ENCODE results near the gene QKI.
A peak's percentile ranks its signal among the peaks of the same experiment; 100 is the strongest.
"Not testable (repeated sequence)": the region's sequence is repeated elsewhere in the genome, so short reads cannot be mapped to it uniquely, and the experiment has no call there.

The QKI gene

GRCh38 chr6:163586888-163587287 lies 172.4 kb downstream of the QKI start:
- no peak for DNase-seq

- DNase-seq: no peak
These were observed 173.9 kb downstream of the QKI start for GRCh38 chr6:163588220-163588919.

DNA sequence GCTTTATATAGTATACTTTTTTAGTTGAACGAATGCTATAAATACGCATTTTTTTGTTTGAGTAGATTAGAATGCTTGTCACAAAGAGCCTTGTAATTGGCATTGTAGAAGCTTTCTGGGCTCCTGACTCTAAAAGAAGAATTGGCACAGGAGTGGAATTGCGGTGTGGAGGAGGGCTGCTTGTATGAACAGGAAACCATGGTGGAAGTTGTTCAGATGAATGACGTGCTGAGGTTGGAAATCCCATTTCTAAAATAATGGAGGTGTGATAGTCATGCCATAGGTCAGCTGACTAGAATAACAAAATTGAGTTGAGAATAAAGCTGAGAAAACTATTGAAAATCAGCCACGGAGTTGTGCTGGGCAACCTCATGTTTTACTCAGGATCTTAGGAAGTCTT lies 174.9 kb downstream of the QKI start:
- no peak for DNase-seq

- not testable (repeated sequence) for DNase-seq
These were observed 175.6 kb downstream of the QKI start for GRCh38 chr6:163590132-163590531.

DNA sequence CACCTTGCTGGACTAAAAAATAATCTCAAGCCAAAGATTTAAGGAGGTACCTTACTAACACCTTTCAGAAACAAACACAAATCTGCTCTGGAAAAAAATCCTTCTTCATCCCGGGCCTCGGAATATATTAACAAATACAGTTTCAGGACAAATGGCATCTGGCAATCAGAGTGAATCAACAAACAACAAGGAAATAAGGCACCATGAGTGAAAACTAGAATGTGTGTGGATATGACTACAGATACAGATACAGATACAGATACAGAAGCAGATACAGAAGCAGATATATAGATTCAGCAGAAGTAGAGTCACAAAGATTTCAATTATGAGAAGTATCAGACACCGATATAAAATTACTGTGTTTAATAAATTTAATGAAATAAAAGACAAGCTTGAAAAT lies 178.4 kb downstream of the QKI start:
- no peak for DNase-seq

DNA sequence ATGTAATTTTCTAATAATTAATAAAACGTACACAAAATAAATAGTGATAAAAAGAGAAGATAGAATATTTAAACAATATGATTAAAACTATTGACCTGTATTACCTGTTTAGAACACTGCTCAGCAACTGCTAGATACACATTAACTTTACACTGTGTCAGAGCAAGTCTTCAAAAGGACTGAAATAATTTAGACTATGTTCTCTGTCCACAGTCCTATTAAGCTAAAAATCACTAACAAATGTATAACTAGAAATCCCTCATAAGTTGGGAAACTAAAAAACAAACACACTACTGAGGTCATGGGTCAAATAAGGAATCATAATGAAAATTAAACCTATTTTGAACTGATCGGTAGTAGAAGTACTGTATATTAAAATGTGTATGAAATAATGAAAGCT lies 181.7 kb downstream of the QKI start:
- DNase-seq: no peak

DNA sequence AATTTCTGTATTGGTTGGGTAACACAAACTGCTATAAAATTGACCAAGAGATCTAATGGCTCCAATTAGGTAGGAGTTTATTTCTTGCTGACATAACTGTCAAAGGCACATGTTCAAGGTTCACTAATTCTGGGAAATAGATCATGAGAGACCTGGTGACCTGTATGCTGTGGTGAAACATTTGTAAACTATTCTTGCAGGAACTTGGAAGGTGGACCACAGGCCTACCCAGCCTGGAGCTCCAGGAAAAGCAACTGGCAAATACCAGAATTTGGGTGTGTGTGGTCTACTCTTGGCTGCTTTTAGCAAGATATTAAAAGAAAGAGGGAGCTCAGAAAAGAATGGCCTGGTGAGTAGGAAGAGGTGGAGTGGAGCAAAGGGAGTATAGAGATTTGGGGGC lies 184.6 kb downstream of the QKI start:
- peak; percentile 6 for DNase-seq

- no peak for DNase-seq
These were observed 185.2 kb downstream of the QKI start for GRCh38 chr6:163599684-163600083.

DNA sequence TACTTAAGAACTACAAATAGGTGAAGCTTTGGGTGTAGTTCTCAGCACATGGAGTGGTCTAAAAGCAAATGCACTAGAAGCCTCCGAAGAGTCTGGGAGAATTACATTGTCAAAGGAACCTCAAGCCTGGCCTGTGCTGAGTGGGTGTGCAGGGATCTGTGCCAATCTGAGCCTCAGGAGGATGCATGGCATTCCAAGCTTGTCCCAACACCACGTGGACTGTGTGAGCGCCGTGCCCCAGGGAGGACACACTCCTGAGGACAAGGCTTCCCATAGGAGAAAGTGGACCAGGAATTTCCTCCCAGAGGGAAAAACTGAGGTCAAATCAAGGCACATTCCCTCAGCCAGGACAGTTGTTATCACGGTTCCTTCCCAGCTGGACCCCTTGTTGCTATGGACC lies 185.8 kb downstream of the QKI start:
- DNase-seq: no peak

GRCh38 chr6:163600781-163601180 lies 186.3 kb downstream of the QKI start:
- no peak for DNase-seq

- no peak for DNase-seq
These were observed 188.3 kb downstream of the QKI start for GRCh38 chr6:163602851-163603250.

DNA sequence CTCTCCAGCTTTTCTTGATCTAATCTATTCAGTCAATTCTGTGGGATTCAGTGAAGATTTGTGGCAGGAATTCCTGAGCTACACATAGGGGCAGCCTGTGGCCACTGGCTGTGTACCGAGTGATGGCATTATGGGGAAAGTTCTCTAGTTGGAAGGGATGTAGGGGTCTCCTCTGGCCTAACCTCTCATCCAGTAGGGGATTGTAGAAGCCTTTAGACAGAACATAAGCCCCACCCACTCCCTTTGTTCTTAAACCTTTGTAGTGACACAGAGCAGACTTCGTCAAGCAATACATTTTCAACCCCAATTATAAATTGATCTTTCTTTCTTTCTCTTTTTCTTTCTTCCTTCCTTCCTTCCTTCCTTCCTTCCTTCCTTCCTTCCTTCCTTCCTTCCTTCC lies 188.9 kb downstream of the QKI start:
- DNase-seq: no peak

DNA sequence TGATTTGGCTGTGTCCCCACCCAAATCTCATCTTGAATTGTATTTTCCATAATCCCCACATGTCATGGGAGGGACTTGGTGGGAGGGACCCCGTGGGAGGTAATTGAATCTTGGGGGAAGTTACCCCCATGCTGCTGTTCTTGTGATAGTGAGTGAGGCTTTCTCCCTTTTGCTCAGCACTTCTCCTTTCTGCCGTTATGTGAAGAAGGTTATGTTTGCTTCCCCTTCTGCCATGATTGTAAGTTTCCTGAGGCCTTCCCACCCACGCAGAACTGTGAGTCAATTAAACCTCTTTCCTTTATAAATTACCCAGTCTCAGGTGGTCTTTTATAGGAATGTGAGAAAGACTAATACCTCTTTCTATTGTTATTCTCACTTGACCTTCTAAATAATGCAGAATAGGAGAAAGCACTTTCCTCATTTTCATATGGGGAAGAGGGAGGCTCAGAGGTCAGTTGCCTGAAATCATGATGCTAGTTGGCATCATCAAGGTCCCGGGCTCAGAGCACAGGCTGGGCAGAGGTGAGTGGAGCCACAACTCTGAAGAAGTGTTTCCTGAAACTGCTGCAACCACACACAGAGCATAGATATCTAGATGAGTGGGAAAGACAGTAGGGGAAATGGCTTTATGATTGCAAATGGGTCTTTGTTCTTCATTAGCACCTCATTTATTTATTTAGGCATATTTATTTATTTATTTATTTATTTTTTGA lies 191.0 kb downstream of the QKI start:
- no peak for DNase-seq

- DNase-seq: no peak
These were observed 193.3 kb downstream of the QKI start for GRCh38 chr6:163607792-163608191.

- DNase-seq: no peak
These were observed 193.7 kb downstream of the QKI start for GRCh38 chr6:163608204-163608644.

DNA sequence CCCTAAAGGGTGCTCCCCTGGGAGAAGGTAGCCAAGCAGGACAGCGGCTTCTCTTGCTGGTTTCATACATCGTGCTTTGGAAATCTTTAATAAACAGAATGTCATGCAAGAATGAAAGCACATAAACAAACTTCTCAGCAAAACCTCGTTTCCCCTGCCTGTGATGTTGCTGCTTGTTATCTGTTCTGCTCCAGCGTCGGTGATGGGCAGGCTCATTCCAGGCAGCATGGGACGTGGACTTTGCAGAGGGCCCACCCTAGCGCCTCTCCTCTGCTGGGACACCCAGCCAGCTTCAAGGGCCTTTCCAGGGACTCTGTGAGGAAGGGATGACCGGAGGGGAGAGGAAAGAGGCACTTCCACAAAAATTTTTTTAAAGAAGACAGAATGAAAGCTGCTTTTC lies 197.7 kb downstream of the QKI start:
- DNase-seq: no peak

- no peak for DNase-seq
These were observed 198.5 kb downstream of the QKI start for GRCh38 chr6:163613025-163613424.

DNA sequence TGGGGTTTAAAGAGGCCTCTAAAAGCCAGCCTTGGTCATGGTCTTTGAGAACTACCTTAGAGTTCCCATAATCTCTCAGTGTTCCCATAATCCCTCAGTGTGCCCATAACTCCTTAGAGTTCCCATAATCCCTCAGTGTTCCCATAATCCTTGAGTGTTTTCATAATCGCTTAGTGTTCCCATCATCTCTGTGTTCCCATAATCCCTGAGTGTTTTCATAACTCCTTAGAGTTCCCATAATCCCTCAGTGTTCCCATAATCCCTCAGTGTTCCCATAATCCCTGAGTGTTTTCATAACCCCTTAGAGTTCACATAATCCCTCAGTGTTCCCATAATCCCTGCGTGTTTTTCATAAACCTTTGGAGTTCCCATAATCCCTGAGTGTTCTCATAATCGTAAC lies 199.2 kb downstream of the QKI start:
- no peak for DNase-seq

GRCh38 chr6:163616452-163616851 lies 201.9 kb downstream of the QKI start:
- DNase-seq: no peak

DNA sequence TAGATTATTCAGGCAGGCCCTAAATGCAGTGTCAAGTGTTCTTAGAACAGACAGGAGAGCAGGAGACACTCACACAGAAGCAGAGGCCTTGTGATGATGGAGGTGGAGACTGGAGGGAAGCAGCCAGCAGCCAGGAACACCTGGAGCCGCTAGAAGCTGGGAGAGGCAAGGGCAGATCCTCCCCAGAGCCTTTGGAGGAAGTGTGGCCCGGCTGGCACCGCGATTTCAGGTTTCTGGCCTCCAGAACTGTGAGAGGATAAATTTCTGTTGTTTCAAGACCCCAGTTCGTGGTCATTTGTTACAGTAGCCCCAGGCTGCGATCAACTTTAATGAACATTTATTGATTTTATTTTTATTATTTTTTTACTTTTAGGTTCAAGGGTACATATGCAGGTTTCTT lies 203.0 kb downstream of the QKI start:
- no peak for DNase-seq

- no peak for DNase-seq
These were observed 205.6 kb downstream of the QKI start for GRCh38 chr6:163620101-163620500.

GRCh38 chr6:163620670-163621330 lies 206.3 kb downstream of the QKI start:
- peak; percentile 12 for DNase-seq

DNA sequence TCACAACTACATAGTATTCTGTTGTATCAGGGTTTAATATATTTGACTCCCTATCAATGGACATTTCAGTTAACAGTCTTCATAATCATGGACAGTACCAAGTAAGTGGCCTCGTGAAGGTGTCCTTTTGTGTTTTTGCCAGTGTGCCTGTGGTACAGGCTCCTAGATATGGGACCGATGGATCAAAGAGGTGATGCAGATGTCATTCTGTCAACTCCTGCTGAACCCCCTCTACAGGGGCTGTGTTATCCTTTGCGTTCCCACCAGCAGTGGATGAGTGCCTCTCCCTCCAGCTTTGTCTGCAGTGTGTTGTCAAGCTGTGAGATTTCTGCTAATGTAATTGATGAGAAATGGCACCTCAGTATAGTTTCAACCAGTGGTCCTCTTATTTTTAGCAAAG lies 210.7 kb downstream of the QKI start:
- DNase-seq: no peak

Data from kidney glomerular epithelial cell (primary cell).